HepG2 (cell line): Measurements from ENCODE around the gene JADE2. TPM values are rescaled to one million over a fixed set of nuclear protein-coding genes. Genes with fewer than 3 reads are reported as not detected.

Experiments used
- ATAC-seq: fragments of 200-7000 bp; cut with Tn5 transposase; 3 replicates; pipeline ENCODE4 v1.9.1; 2020; ENCODE audit warnings: mild to moderate bottlenecking, moderate library complexity
- BruUV-seq: library from RNA; stranded (reverse); fragments of 400-500 nt; replicated peaks from 2 replicates; lab custom pipeline; 2021; lab: Mats Ljungman, UMichigan
- CTCF ChIA-PET: fragments of 300-600 bp; formaldehyde crosslinking; extraction: SDS; loops from one replicate; lab custom pipeline; 2021; ENCODE audit warnings: low total read pairs, inconsistent platforms, low intra/inter-chr PET ratio; lab: Yijun Ruan, JAX
- POLR2A ChIA-PET: fragments of 350-600 bp; sonication (Branson Sonifier 250); formaldehyde crosslinking; loops from one replicate; lab custom pipeline; 2020; ENCODE audit warnings: antibody characterized with exemption, inconsistent platforms; lab: Yijun Ruan, JAX
- DNase-seq: peaks from one replicate; pipeline ENCODE4 v3.0.0-alpha.2; 2015; ENCODE audit warnings: low spot score
- FAIRE-seq: peaks from 3 replicates; lab custom pipeline; 2011; peaks lifted over from hg19 to GRCh38; lab: Jason Lieb, UNC
- H2AFZ ChIP-seq: one replicate; pipeline ENCODE4 v1.6.1; 2011; ENCODE audit warnings: low read length, inconsistent platforms
- H3K27ac ChIP-seq: fragments of 300-600 bp; 3 replicates; pipeline ENCODE4 v1.8.0; 2011; ENCODE audit warnings: mixed run types, mild to moderate bottlenecking, mixed read lengths, low read length, inconsistent platforms; ENCODE audit not compliant: insufficient read depth; ENCODE audit errors: extremely low read length
- H3K27me3 ChIP-seq, 2 experiments: fragments of 200-600 bp in 1 of 2; 2 replicates in 1 of 2; 3 replicates in 1 of 2; pipeline versions ENCODE4 v1.6.0 to v1.8.0; 2011; ENCODE audit warnings: low read length in 2 of 2, mild to moderate bottlenecking in 2 of 2, moderate library complexity in 2 of 2, inconsistent platforms in 1 of 2; ENCODE audit not compliant: insufficient read depth in 2 of 2, control insufficient read depth in 1 of 2
- H3K36me3 ChIP-seq, 2 experiments: fragments of 200-600 bp in 1 of 2; replicated peaks in 1 of 2; 2 replicates in 1 of 2; 3 replicates in 1 of 2; pipeline versions ENCODE4 v1.5.1 to v1.8.0; 2011; ENCODE audit warnings: low read length in 2 of 2, inconsistent platforms in 1 of 2; ENCODE audit not compliant: insufficient read depth in 2 of 2, control insufficient read depth in 1 of 2
- H3K4me1 ChIP-seq: 2 replicates; pipeline ENCODE4 v1.5.1; 2012; ENCODE audit warnings: low read length, inconsistent platforms; ENCODE audit not compliant: insufficient read depth
- H3K4me2 ChIP-seq: 2 replicates; pipeline ENCODE4 v1.6.0; 2011; ENCODE audit warnings: low read depth, low read length, inconsistent platforms
- H3K4me3 ChIP-seq, 3 experiments: fragments of 200-600 bp in 1 of 3; sonication (generic), shearing (Covaris generic) in 1 of 3; replicated peaks in 1 of 3; 2 replicates each; pipeline ENCODE4 v1.5.1; 2011 to 2016; ENCODE audit warnings: low read length in 3 of 3, inconsistent platforms in 2 of 3, low read depth in 2 of 3, mild to moderate bottlenecking in 2 of 3, control low read depth in 1 of 3, mixed read lengths in 1 of 3; ENCODE audit not compliant: insufficient read depth in 1 of 3
- H3K79me2 ChIP-seq: one replicate; pipeline ENCODE4 v1.6.1; 2011; ENCODE audit warnings: low read length, inconsistent platforms; ENCODE audit not compliant: insufficient read depth
- H3K9ac ChIP-seq: 2 replicates; pipeline ENCODE4 v1.6.0; 2011; ENCODE audit warnings: mild to moderate bottlenecking, low read depth, low read length, inconsistent platforms; ENCODE audit not compliant: insufficient read depth
- H3K9me3 ChIP-seq: 2 replicates; pipeline ENCODE4 v1.5.1; 2012; ENCODE audit warnings: mild to moderate bottlenecking, low read length
- H4K20me1 ChIP-seq: 2 replicates; pipeline ENCODE4 v1.6.0; 2011; ENCODE audit warnings: inconsistent platforms, mild to moderate bottlenecking, low read length, moderate library complexity; ENCODE audit not compliant: insufficient read depth
- CREB1 ChIP-seq, 2 experiments: fragments of 450-650 bp in 1 of 2; IDR thresholded peaks; 2 replicates each; pipeline ENCODE4 v1.6.1; 2016 to 2017; ENCODE audit warnings: control low read depth in 1 of 2, mild to moderate bottlenecking in 1 of 2, missing compliant biosample characterization in 1 of 2, missing genetic modification characterization in 1 of 2
- HHEX ChIP-seq: IDR thresholded peaks from 2 replicates; pipeline ENCODE4 v1.6.1; 2016; ENCODE audit warnings: control low read depth
- MLLT10 ChIP-seq: sonication (generic); formaldehyde crosslinking; IDR thresholded peaks from 2 replicates; pipeline ENCODE4 v1.4.0; 2020; ENCODE audit warnings: missing genetic modification reagents
- NR2C2 ChIP-seq: sonication (generic); formaldehyde crosslinking; IDR thresholded peaks from 2 replicates; pipeline ENCODE4 v1.4.0; 2020; ENCODE audit warnings: missing genetic modification reagents, mild to moderate bottlenecking, moderate library complexity, borderline replicate concordance
- SMAD3 ChIP-seq: sonication (generic); formaldehyde crosslinking; IDR thresholded peaks from 2 replicates; pipeline ENCODE4 v1.4.0; 2020; ENCODE audit warnings: missing genetic modification reagents
- TRAFD1 ChIP-seq: sonication (generic); formaldehyde crosslinking; IDR thresholded peaks from 2 replicates; pipeline ENCODE4 v1.5.1; 2020; ENCODE audit warnings: missing genetic modification reagents, mild to moderate bottlenecking, borderline replicate concordance
- ZNF367 ChIP-seq: sonication (generic); formaldehyde crosslinking; IDR thresholded peaks from 2 replicates; pipeline ENCODE4 v1.4.0; 2020; ENCODE audit warnings: missing genetic modification reagents, borderline replicate concordance
- ZXDC ChIP-seq: sonication (generic); formaldehyde crosslinking; IDR thresholded peaks from 2 replicates; pipeline ENCODE4 v1.5.0; 2020; ENCODE audit warnings: mild to moderate bottlenecking, missing genetic modification reagents
- WGBS: methylation state at CpG from one replicate; pipeline ENCODE4 v1.1.6; 2017; ENCODE audit warnings: low lambda C conversion rate; 5-methylcytosine and 5-hydroxymethylcytosine counted together
- in situ Hi-C: cut with HindIII; loops from 2 replicates; pipeline ENCODE4 v1.10.0; 2017; ENCODE audit warnings: low pct_unique_long_range_greater_than_20kb; ENCODE audit not compliant: extremely low pct_ligation_motif_present
- intact Hi-C: fragments of 100-400 bp; cut with micrococcal nuclease; formaldehyde crosslinking; loops from one replicate; pipeline ENCODE4 v1.10.0; 2022; ENCODE audit not compliant: unreplicated experiment
- polyA plus RNA-seq, 8 experiments: library from polyadenylated mRNA; depleted of rRNA in 3 of 8; stranded (reverse) in 7 of 8; unstranded in 1 of 8; fragments of >200 nt; fragmentation: Illumina TruSeq in 4 of 8; extraction: Trizol in 4 of 8; gene quantifications; 2 replicates each; pipeline versions ENCODE4 v1.2.1 to v1.2.3, GENCODE V29; 2011 to 2016; ENCODE audit warnings: low read depth in 4 of 8, missing spikeins in 1 of 8, mixed read lengths in 1 of 8; ENCODE audit not compliant: insufficient read depth in 1 of 8
- total RNA-seq, 5 experiments: library from RNA; depleted of rRNA; stranded (reverse); fragments of >200 nt; fragmentation: Illumina TruSeq; extraction: Trizol; gene quantifications; 2 replicates each; pipeline ENCODE4 v1.2.3, GENCODE V29; 2016; ENCODE audit warnings: low read depth in 1 of 5

JADE2 gene
- total and polyA plus RNA-seq, 2 of the 13 experiments (the other 11 are each of a cell fraction or from before 2014, with no cell fraction given), result 7.5 to 15.1 TPM

- in situ Hi-C loops, result no loop called here
- DNase-seq, result no peak
- 86% methylated on average over 17 of the region's 17 CpGs for WGBS
- no peaks in the 10 kb centered on the region for H3K79me2 ChIP-seq
- ATAC-seq, result no peak
- no peak for FAIRE-seq
- no peaks in the 10 kb centered on the region for H3K9me3 ChIP-seq
- intact Hi-C loops, result no loop called here
- no TSS peak for BruUV-seq
- no peak overlapping the region for H3K4me2 ChIP-seq
- H3K4me1 ChIP-seq, result peaks cover 51% of the 10 kb centered on the region
- ChIA-PET CTCF (no interaction called here), POLR2A (interaction anchor here (1.3 to 7.2 kb wide), 5 partner anchors 11 to 90 kb away, joined by 3 to 181 read pairs (median 5); no protein-coding TSS in a partner anchor)
- H3K27ac ChIP-seq, result no peak overlapping the region
- no peak overlapping the region for H2AFZ ChIP-seq
- no peak overlapping the region for H3K4me3 ChIP-seq
- no peaks in the 10 kb centered on the region; a peak in 1 of 5 replicates for H3K27me3 ChIP-seq
- H3K36me3 ChIP-seq, result no peaks in the 10 kb centered on the region
- H3K9ac ChIP-seq, result no peak overlapping the region
- no peaks in the 10 kb centered on the region for H4K20me1 ChIP-seq
- TF ChIP-seq TRAFD1 (CRISPR knock-in tag) (no peak), ZNF367 (no peak), CREB1 (IDR thresholded peaks at IDR 0.05) (peak; percentile 45; the same call in 1 of the 2 replicates), CREB1 (CRISPR knock-in tag; IDR thresholded peaks at IDR 0.05) (no peak)
Observed at GRCh38 chr5:134500699-134501430, 24.6 kb upstream of the JADE2 start.

- Histone ChIP-seq H3K4me1 (peaks cover 60% of the 10 kb centered on the region), H3K79me2 (peaks cover 9% of the 10 kb centered on the region), H3K9me3 (no peaks in the 10 kb centered on the region), H2AFZ (no peak overlapping the region), H3K27ac (no peak overlapping the region), H3K4me3 (no peak overlapping the region)
- POLR2A ChIA-PET, result interaction anchor here (1.3 to 7.2 kb wide), 10 partner anchors 8 to 131 kb away, joined by 4 to 181 read pairs (median 8); partner anchors contain the start of genes CDKN2AIPNL, JADE2 and UBE2B
- FAIRE-seq (no peak), DNase-seq (no peak), ATAC-seq (no peak)
- intact Hi-C loops, result no loop called here
- BruUV-seq, result no TSS peak
- in situ Hi-C loops, result no loop called here
- peak; percentile 45; the same call in 1 of the 2 replicates for TF ChIP-seq ZXDC (CRISPR knock-in tag)
- TF ChIP-seq NR2C2, result no peak
- TF ChIP-seq MLLT10 (CRISPR knock-in tag), result no peak
- TF ChIP-seq HHEX (CRISPR knock-in tag), result no peak
- no peak for TF ChIP-seq SMAD3
- TF ChIP-seq, all 625 proteins: peak for 1
- Histone ChIP-seq H3K27me3 (no peaks in the 10 kb centered on the region; a peak in 1 of 5 replicates), H3K36me3 (no peaks in the 10 kb centered on the region), H4K20me1 (no peaks in the 10 kb centered on the region), H3K9ac (no peak overlapping the region), H3K4me2 (no peak overlapping the region)
- WGBS, result 90% methylated on average over 2 of the region's 2 CpGs
- CTCF ChIA-PET, result no interaction called here
Observed at GRCh38 chr5:134502259-134502658, 23.2 kb upstream of the JADE2 start.
